Activated CD8-positive, alpha-beta memory T cell treated with anti-CD3 and anti-CD28 coated beads, Interleukin-2, amount 10 ng/mL, durations not matched to agents 7 days and 5 days (primary cell): ENCODE results near the gene ZBTB8A. TPM values are rescaled to one million over a fixed set of nuclear protein-coding genes. Genes with fewer than 3 reads are reported as not detected.
"Not testable (repeated sequence)": the region's sequence is repeated elsewhere in the genome, so short reads cannot be mapped to it uniquely, and the experiment has no call there.

Experiments
- ATAC-seq: fragments of 150-1000 bp; cut with Tn5 transposase; one replicate; pipeline ENCODE4 v1.10.0; 2021; ENCODE audit warnings: moderate library complexity
- CTCF ChIA-PET: fragments of 350-600 bp; sonication (Branson Sonifier 250); formaldehyde crosslinking; loops from one replicate; lab custom pipeline; 2021; ENCODE audit warnings: antibody characterized with exemption; lab: Charles Lee
- DNase-seq: peaks from one replicate; pipeline ENCODE4 v3.0.0-alpha.2; 2020
- H3K27ac Mint-ChIP-seq: one replicate; pipeline ENCODE4 v1.8.0; 2021; ENCODE audit warnings: mild to moderate bottlenecking, mixed read lengths
- H3K27me3 Mint-ChIP-seq: one replicate; pipeline ENCODE4 v1.8.0; 2021; ENCODE audit warnings: mixed read lengths
- H3K36me3 Mint-ChIP-seq: one replicate; pipeline ENCODE4 v1.8.0; 2021; ENCODE audit warnings: mild to moderate bottlenecking, mixed read lengths
- H3K4me1 Mint-ChIP-seq: one replicate; pipeline ENCODE4 v1.8.0; 2021; ENCODE audit warnings: mixed read lengths
- H3K4me3 Mint-ChIP-seq: one replicate; pipeline ENCODE4 v1.8.0; 2021; ENCODE audit warnings: mild to moderate bottlenecking, moderate library complexity, mixed read lengths
- H3K9me3 Mint-ChIP-seq: one replicate; pipeline ENCODE4 v1.8.0; 2022; ENCODE audit warnings: low read depth, mixed read lengths
- total RNA-seq, 2 experiments: library from RNA; stranded (reverse); gene quantifications; one replicate each; pipeline ENCODE4 v1.2.3, GENCODE V29; 2021

Gene ZBTB8A
- total RNA-seq, 2 experiments from 2014 or later, result 0.23 TPM; not detected in 1

DNA sequence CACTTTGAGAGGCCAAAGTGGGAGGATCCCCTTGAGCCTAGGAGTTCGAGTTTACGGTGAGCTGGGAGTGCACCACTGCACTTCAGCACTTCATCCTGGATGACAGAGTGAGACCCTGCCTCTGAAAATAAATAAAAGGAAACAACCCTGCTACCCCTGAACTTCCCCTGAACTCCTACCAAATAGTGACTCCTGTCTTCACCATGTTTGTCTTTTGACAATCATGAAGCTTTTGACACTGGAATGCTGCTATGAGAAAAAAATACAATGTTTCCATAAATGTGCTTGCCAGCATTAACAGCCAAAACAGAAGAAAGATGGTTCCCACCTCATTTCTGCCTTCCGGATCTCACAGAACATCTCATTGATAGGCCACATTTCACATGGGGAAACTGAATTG, 10.4 kb downstream of the ZBTB8A start:
- ATAC-seq, result no peak
- H3K27ac Mint-ChIP-seq, result no peak overlapping the region
- H3K4me1 Mint-ChIP-seq, result no peaks in the 10 kb centered on the region
- no peak for DNase-seq
- H3K9me3 Mint-ChIP-seq, result no peaks in the 10 kb centered on the region
- no peaks in the 10 kb centered on the region for H3K36me3 Mint-ChIP-seq
- no peak overlapping the region for H3K4me3 Mint-ChIP-seq
- H3K27me3 Mint-ChIP-seq, result peaks cover 9% of the 10 kb centered on the region
- CTCF ChIA-PET, result no interaction called here

DNA sequence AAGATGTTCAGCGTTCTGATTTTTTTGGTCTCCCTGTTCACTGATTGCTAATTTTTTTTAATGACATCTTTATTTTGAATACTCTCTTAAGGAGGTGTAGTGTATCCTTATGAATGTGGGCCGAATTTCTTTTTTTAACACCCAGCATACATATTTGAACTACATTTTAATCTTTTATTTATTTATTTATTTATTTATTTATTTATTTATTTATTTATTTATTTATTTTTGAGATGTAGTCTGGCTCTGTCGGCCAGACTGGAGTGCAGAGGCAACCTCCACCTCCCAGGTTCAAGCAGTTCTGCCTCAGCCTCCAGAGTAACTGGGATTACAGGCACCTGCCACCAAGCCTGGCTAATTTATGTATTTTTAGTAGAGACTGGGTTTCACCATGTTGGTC, 15.1 kb downstream of the ZBTB8A start:
- Mint-ChIP-seq H3K27me3 (peaks cover 3% of the 10 kb centered on the region), H3K27ac (no peak overlapping the region), H3K9me3 (no peaks in the 10 kb centered on the region), H3K4me1 (no peaks in the 10 kb centered on the region), H3K36me3 (no peaks in the 10 kb centered on the region), H3K4me3 (no peak overlapping the region)
- DNase-seq (no peak), ATAC-seq (no peak)
- CTCF ChIA-PET, result no interaction called here

DNA sequence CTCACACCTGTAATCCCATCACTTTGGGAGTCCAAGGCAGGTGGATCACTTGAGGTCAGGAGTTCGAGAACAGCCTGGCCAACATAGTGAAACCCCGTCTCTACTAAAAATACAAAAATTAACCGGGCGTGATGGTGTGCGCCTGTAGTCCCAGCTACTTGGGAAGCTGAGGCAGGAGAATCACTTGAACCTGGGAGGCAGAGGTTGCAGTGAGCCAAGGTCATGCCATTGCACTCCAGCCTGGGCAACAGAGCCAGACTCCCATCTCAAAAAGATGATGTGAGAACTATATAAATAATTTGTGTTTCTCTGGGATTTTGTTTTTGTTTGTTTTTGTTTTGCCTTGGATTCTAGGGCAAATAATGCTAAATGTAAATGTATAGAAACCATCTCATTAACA, 17.8 kb downstream of the ZBTB8A start:
- CTCF ChIA-PET, result interaction anchor here (1.6 kb wide), 1 partner anchor 37 kb away, joined by 5 read pairs; no protein-coding TSS in a partner anchor
- ATAC-seq, H3K27ac Mint-ChIP-seq, H3K4me1 Mint-ChIP-seq, DNase-seq, H3K4me3 Mint-ChIP-seq, H3K9me3 Mint-ChIP-seq, H3K36me3 Mint-ChIP-seq, H3K27me3 Mint-ChIP-seq: not testable (repeated sequence)

DNA sequence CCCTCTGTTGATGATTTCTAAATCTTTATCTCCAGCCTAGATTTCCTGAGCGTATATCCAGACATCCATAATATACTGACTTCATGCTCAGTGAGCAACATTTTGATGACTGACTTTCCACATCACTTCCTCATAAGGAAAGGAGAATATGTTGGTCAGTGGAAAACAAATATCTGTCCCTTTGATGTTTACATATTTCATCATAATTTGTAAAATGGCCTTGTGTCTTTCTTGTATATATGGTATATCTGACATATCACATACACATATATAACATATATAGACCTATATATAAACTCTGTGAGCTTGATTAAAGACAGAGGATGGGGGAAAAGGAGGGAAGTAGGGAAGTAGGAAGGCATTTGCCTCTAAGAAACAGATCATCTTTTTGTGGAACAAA, 18.6 kb downstream of the ZBTB8A start:
- Mint-ChIP-seq H3K36me3 (no peaks in the 10 kb centered on the region), H3K9me3 (no peaks in the 10 kb centered on the region), H3K4me3 (no peak overlapping the region), H3K4me1 (no peaks in the 10 kb centered on the region), H3K27me3 (peaks cover 3% of the 10 kb centered on the region), H3K27ac (no peak overlapping the region)
- ATAC-seq, result no peak
- no peak for DNase-seq
- CTCF ChIA-PET, result interaction anchor here (1.6 kb wide), 1 partner anchor 37 kb away, joined by 5 read pairs; no protein-coding TSS in a partner anchor

DNA sequence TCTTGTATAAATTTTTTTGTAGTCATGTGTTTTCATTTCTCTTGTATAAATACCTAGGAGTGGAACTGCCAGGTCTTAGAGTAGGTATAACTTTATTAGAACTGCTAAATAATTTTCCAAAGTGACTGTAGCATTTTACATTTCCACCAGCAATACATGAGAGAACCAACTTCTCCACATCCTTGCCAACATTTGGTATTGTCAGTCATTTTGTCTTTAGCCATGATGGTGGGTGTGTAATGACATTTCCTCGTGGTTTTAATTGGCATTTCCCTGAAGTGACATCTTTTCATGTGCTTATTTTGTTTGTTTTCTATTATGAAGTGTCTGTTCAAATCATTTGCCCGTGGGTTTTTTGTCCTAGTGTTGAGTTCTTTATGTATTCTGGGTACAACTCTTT, 29.7 kb downstream of the ZBTB8A start:
- Mint-ChIP-seq H3K4me1 (no peaks in the 10 kb centered on the region), H3K36me3 (no peaks in the 10 kb centered on the region), H3K9me3 (no peaks in the 10 kb centered on the region), H3K27ac (no peak overlapping the region), H3K4me3 (no peak overlapping the region), H3K27me3 (peaks cover 18% of the 10 kb centered on the region)
- DNase-seq, result no peak
- no peak for ATAC-seq
- CTCF ChIA-PET, result interaction anchor here (0.7 kb wide), 1 partner anchor 1046 kb away, joined by 3 read pairs; no protein-coding TSS in a partner anchor

DNA sequence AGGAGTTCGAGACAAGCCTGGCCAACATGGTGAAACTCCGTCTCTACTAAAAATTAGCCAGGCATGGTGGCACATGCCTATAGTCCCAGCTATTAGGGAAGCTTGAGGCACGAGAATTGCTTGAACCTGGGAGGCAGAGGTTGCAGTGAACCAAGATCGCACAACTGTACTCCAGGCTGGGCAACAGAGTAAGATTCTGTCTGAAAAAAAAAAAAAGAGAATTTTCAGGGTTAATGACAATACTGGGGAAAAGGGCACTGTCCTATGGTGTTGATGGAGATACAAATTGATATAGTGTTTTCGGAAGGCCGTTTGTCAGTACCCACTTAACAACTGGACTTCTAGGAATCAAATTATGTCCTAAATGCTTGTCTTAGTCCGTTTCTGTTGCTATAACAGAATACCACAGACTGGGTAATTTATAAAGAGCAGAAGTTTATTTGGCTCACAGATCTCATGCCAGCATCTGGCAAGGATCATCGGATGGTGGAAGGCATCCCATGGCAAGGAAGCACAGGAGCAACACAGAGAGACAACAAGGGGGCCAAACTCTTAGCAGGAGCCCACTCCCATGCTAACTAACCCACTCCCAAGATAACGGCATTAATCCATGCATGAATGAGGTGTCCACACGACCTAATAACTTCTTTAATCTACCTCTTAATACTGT, 41.3 kb downstream of the ZBTB8A start:
- ATAC-seq, result no peak
- Mint-ChIP-seq H3K4me3 (no peak overlapping the region), H3K9me3 (no peaks in the 10 kb centered on the region), H3K4me1 (no peaks in the 10 kb centered on the region), H3K27ac (no peak overlapping the region), H3K36me3 (no peaks in the 10 kb centered on the region), H3K27me3 (peaks cover 6% of the 10 kb centered on the region)
- CTCF ChIA-PET, result no interaction called here
- no peak for DNase-seq

DNA sequence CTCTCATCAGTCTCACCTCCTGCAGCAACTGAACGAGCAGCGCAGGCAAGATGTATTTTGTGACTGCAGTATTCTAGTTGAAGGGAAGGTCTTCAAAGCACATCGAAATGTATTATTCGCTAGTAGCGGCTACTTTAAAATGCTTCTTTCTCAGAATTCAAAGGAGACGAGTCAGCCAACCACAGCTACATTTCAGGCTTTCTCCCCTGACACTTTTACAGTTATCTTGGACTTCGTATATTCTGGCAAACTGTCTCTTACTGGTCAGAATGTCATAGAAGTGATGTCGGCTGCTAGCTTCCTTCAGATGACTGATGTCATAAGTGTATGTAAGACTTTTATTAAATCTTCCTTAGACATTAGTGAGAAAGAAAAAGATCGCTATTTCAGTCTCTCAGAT, 53.7 kb downstream of the ZBTB8A start:
- Mint-ChIP-seq H3K9me3 (no peaks in the 10 kb centered on the region), H3K36me3 (no peaks in the 10 kb centered on the region), H3K27ac (no peak overlapping the region), H3K4me1 (no peaks in the 10 kb centered on the region), H3K4me3 (no peak overlapping the region), H3K27me3 (no peaks in the 10 kb centered on the region)
- ATAC-seq (no peak), DNase-seq (no peak)
- CTCF ChIA-PET, result no interaction called here

DNA sequence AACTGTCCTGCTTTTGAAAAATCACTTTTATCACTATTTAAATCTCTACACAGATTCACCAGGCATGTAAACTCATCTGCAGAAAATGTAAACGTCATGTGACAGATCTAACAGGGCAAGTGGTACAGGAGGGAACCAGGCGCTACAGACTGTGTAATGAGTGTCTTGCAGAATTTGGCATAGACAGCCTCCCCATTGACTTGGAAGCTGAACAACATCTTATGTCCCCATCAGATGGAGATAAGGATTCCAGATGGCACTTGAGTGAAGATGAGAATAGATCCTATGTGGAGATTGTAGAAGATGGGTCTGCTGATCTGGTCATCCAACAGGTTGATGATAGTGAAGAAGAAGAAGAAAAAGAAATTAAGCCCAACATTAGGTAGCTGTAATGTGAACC, 60.8 kb downstream of the ZBTB8A start:
- Mint-ChIP-seq H3K27ac (no peak overlapping the region), H3K27me3 (no peaks in the 10 kb centered on the region), H3K4me1 (no peaks in the 10 kb centered on the region), H3K36me3 (no peaks in the 10 kb centered on the region), H3K9me3 (no peaks in the 10 kb centered on the region), H3K4me3 (no peak overlapping the region)
- ATAC-seq, result no peak
- CTCF ChIA-PET, result no interaction called here
- no peak for DNase-seq

DNA sequence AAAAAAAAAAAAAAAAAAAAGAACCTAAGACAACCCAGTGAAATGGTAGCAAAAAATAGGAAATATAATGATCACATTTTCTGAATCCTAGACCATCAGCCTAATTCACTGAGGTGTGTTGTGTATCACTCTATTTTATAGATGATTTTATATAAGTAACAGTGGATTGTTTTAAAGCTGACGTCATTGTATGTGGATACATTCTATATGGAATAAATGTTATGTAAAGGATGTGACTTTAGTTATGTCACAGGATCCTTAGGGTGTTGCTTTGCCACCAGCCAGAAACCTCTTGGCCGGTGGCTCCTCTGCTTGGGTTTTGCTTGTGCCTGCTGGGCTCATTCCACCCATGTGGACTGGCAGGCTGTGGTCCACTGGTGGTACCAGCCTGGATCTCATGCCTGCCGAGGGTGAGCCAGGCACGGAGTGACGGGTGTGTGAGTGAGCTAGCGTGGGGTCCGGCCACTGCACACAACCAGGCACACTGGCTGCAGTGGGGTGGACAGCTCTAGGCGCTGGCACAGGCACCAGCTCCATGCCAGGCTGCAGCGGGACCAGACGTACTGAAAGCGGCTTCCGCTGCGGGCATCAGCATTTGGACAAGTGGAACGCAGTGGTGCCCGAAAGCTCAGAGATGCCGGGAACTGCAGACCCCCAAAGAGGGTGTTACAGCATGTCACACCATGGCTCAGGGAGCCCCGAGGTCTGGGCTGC, 66.6 kb downstream of the ZBTB8A start:
- CTCF ChIA-PET, result no interaction called here
- ATAC-seq (no peak), DNase-seq (no peak)
- Mint-ChIP-seq H3K27me3 (no peaks in the 10 kb centered on the region), H3K4me3 (no peak overlapping the region), H3K9me3 (no peaks in the 10 kb centered on the region), H3K4me1 (no peaks in the 10 kb centered on the region), H3K36me3 (no peaks in the 10 kb centered on the region), H3K27ac (no peak overlapping the region)

DNA sequence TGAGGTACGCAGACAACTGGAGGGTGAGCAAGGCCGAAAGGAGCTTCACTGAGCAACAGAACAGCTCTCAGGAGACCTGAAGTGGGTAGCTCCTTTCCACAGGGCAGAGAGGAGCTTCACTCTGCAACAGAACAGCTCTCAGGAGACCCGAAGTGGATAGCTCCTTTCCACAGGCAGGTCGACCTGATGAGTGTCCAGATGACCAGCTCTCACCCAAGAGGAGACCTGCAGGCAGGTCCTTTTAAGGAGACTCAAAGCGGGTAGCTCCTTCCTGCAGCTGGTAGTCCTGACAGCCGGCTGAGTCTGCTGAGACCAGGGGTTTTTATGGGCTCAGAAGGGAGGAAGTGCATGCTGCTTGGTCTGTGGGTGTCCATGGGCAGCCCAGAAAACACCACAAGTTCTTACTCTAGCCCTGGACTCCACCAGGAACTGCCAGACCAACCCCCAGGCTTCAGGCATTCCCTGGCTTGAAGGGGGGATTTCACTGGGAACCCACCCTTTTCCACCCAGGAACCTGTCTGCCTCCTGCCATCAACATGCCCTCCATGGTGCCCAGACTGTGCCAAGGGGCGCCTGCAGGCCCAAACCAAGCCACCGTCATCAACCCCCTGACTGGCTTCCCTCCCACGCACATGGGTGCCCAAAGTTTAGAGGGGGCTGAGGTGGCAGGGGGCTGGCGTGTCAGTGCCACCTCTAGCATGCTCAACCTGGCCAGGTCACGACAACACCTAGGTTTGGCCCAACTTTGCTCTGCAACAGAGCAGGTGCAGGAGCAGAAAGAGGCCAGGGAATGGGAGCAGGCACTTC, 67.5 kb downstream of the ZBTB8A start:
- CTCF ChIA-PET, result interaction anchor here (0.6 kb wide), 1 partner anchor 143 kb away, joined by 6 read pairs; no protein-coding TSS in a partner anchor
- DNase-seq, result no peak
- no peak overlapping the region for H3K27ac Mint-ChIP-seq
- no peaks in the 10 kb centered on the region for H3K9me3 Mint-ChIP-seq
- no peaks in the 10 kb centered on the region for H3K36me3 Mint-ChIP-seq
- no peak overlapping the region for H3K4me3 Mint-ChIP-seq
- ATAC-seq, result no peak
- no peaks in the 10 kb centered on the region for H3K27me3 Mint-ChIP-seq
- no peaks in the 10 kb centered on the region for H3K4me1 Mint-ChIP-seq

DNA sequence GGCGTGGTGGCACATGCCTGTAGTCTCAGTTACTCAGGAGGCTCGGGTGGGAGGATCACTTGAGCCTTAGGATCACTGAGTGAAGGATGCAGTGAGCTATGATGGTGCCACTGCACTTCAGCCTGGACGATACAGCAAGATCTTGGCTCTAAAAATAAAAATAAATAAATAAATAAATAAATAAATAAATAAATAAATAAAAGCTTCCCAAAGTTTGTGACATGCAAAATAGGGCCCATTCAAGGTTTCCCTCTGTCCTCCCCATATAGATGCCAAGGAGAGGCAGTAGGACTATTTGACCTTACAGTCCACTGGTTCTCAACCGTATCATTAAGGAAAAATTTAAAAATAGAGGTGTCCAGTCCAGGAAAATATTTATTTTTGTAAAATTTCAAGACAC, 70.0 kb downstream of the ZBTB8A start:
- Mint-ChIP-seq H3K27ac (no peak overlapping the region), H3K27me3 (peaks cover 3% of the 10 kb centered on the region), H3K4me1 (peaks cover 7% of the 10 kb centered on the region), H3K4me3 (no peak overlapping the region), H3K9me3 (no peaks in the 10 kb centered on the region), H3K36me3 (no peaks in the 10 kb centered on the region)
- ATAC-seq (no peak), DNase-seq (no peak)
- CTCF ChIA-PET, result interaction anchor here (0.8 to 1.4 kb wide), 3 partner anchors 10 to 103 kb away, joined by 4 read pairs; no protein-coding TSS in a partner anchor

DNA sequence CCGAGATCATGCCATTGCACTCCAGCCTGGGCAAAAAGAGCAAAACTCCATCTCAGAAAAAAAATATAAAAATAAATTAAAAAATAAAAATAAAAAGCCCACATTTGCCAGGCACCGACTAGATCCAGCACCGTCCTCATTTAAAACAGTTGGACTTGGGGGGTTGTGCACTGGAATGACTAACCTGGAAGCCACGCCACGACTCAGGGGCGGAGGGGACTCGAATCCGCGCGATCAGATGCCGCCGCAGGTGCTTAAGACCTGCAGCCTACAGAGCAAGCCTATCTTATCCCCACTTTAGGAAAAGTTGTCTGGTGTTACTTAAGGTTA, 72.6 kb downstream of the ZBTB8A start:
- H3K27ac Mint-ChIP-seq, result no peak overlapping the region
- H3K4me1 Mint-ChIP-seq, result peaks cover 7% of the 10 kb centered on the region
- CTCF ChIA-PET, result no interaction called here
- no peak for DNase-seq
- H3K4me3 Mint-ChIP-seq, result peak overlapping the region; percentile 66
- peaks cover under 1% of the 10 kb centered on the region for H3K36me3 Mint-ChIP-seq
- no peaks in the 10 kb centered on the region for H3K9me3 Mint-ChIP-seq
- H3K27me3 Mint-ChIP-seq, result peaks cover 3% of the 10 kb centered on the region
- ATAC-seq, result no peak

DNA sequence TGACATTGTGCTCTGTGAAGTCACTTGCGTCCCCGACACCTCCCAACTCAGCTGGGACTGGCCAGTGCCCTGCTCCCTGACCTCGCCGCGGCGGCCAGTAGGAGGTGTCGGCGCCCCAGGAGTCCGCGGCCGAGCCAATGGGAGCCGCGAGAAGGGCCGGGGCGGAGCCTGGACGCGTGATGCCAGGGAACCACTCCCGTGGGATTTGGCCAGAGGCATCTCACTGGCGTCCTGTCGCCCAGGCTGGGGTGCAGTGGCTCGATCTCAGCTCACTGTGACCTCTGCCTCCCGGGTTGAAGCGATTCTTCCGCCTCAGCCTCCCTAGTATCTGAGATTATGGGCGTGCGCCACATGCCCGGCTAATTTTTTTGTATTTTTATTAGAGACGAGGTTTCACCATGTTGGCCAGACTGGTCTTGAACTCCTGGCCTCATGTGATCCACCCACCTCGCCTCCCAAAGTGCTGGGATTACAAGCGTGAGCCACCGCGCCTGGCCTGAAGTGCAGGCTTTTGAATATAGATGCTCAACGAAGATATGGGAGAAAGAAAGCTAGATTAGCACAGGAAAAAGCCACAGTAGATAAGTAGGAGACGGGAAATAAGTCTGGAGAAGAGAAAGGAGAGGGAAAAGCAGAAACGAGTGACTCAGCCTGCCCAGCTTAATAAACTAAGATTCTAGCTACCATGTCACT, 73.1 kb downstream of the ZBTB8A start:
- ATAC-seq, result peak; percentile 97
- no peak overlapping the region for H3K27ac Mint-ChIP-seq
- no peaks in the 10 kb centered on the region for H3K9me3 Mint-ChIP-seq
- peaks cover 4% of the 10 kb centered on the region for H3K36me3 Mint-ChIP-seq
- CTCF ChIA-PET, result no interaction called here
- H3K4me3 Mint-ChIP-seq, result peak overlapping the region; percentile 66
- peak; percentile 64 for DNase-seq
- peaks cover 3% of the 10 kb centered on the region for H3K27me3 Mint-ChIP-seq
- H3K4me1 Mint-ChIP-seq, result peaks cover 7% of the 10 kb centered on the region
